Eye (tissue), 1 donor: ENCODE data around the gene ACSM6.
A peak's percentile ranks its signal among the peaks of the same experiment; 100 is the strongest.

Experiments
- DNase-seq: peaks from one replicate; pipeline ENCODE4 v3.0.0-alpha.2; 2015

Gene ACSM6

DNA sequence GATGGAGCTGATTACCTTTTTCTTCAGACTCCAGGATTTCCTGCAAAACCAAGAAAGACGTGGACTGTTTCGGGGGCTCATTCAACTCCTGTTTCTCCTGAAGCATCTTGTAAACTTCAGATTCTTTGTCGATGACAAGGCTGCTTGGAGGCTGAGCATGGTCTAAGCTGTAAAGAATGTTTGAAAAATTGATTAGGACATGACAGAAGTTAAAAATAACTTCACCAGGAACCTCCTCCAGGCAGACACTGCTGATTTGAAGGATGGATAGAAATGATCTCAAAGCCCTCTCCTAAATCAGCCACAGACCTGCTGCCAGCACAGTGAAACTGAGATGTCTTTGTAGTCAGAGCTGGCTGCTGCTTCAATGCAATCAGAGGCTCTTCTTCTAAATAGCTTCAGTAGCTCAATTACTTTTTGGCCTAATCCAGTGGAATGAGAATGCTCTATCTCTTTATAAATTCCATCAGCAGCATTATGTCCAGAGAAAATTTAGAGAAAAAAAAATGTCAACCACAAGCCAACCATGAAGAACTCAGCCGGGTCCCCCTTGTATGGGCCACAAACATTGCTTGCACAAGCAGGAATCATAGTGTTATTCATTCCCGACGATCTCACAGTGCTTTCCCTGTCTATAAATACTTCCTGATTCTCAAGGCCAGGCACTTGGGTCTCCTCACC is 53.3 kb downstream of the ACSM6 start:
- DNase-seq: peak; percentile 21

DNA sequence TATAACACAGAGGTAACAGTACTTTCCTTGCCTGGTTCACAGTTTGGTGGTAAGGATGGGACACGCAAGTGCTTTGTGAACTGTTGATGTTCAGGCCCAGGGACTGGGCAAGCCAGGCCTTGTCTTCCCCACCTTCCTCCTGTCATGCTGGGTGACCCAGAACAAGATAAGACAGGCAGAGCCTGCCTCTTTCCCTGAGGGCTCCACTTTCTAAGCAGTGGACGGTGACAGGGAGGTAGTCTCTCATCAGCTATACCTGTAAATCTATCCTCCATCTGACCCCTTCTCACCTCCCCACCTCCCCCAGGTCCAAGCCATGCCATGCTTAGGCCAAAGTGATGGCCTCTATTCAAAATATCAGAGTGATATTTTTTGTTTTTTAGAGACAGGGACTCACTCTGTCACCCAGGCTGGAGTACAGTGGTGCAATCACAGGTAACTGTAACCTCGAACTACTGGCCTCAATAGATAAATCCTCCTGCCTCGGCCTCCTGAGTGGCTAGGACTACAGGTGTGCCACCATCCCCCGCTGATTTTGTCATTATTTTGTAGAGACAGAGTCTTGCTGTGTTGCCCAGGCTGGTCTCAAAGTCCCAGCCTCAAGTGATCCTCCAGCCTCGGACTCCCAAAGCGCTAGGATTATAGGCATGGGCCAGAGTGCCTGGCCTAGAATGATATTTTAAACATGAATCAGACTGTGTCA is 54.0 kb downstream of the ACSM6 start:
- DNase-seq: no peak

DNA sequence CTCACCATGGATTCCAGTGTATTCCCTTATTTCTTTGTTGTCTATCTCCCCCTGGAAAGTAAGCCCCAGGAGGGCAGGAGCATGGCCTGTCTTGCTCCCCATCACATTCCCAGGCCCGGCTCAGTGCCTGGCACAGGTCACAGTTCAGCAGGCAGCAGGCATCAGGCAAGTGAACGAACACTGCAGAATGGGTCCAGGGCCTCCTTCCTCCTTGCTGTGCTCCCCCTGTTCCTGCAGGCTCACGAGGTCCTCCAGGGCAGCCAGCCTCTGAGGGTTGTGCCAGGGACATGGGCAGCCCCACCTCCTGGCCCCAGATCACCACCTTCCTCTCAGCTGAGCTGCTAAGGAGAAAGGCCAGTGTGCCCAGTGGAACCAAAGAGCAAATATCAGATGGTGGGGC is 55.0 kb downstream of the ACSM6 start:
- DNase-seq: no peak

GRCh38 chr10:95249467-95249866 is 55.4 kb downstream of the ACSM6 start:
- DNase-seq: no peak

- no peak for DNase-seq
These were observed 56.8 kb downstream of the ACSM6 start for GRCh38 chr10:95250856-95251255.

GRCh38 chr10:95253007-95253406 is 59.0 kb downstream of the ACSM6 start:
- no peak for DNase-seq

DNA sequence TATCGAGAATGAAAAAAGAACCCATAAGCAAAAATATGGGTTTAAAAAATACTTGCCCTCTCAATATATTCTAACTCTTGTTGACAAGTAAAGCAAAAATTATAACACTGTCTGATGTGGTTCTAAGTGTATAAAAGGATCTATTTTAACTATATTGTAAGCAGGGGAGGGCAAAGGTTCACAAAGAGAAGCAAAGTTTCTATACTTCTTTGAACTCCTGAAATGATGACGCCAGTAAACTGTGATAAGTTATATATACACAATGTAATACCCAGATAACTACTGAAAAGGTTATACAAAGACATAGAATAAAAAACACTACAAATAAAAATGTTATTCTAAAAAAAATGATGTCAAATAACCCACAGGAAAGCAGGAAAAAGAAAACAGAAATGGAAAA is 59.6 kb downstream of the ACSM6 start:
- DNase-seq: no peak

- DNase-seq: no peak
These were observed 60.6 kb downstream of the ACSM6 start for GRCh38 chr10:95254629-95255028.

- DNase-seq: no peak
These were observed 62.2 kb downstream of the ACSM6 start for GRCh38 chr10:95256268-95256667.

DNA sequence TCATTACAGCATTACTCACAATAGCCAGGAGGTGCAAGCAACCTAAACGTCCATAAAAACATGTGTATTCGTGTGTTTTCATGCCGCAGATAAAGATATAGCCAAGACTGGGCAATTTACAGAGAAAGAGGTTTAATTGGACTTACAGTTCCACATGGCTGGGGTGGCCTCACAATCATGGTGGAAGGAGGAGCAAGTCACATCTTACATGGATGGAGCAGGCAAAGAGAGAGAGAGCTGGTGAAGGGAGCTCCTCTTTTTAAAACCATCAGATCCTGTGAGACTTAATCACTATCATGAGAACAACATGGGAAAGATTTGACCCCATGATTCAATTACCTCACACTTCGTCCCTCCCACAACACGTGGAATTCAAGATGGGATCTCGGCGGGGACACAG is 63.8 kb downstream of the ACSM6 start:
- DNase-seq: no peak

- DNase-seq: peak; percentile 60
These were observed 66.4 kb downstream of the ACSM6 start for GRCh38 chr10:95260397-95260881.

DNA sequence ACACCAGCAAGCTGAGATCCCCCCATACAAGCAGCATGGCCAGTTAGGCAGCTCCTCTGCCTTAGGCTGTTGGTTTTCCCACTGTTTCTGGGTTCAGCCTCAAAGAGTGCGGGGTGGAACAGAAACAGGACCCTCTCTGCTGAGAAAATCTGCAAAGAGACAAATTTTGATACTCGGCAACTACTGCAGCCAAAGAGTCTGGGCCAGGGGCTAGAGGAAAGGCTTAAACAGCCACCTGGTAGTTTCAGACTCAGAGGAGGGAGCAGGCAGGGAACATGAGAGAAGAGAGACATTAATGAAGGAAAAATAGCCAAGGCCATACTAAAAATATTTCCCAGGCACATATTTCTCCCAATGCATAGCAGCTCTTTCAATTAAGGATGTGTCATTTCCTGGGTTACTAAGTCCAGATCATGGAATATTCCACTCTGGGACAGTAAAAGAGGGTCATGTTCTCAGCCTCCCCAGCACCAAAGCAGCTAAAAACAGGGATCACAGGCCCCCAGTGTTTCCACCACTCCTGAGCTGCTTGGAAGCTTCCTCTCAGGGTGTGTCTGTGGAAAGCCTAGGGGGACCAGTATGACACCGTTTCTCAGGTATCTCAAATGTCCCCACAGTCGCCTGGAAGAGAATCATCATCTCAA is 67.0 kb downstream of the ACSM6 start:
- no peak for DNase-seq

DNA sequence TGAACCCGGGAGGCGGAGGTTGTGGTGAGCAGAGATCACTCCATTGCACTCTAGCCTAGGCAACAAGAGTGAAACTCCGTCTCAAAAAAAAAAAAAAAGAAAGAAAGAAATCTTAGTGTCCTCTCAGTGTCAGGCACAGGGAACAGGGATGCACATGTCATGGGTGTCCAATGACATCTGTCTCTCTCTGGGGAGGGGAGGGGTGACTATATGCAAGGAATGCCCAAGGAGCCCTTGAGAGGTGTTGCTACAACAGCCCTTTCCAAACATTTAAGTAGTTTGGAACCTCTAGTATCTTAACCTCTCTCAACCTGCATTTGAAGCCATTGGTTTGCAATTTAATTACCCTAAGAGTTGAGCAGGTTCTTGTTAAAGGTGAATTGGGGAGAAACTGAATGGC is 67.9 kb downstream of the ACSM6 start:
- no peak for DNase-seq

DNA sequence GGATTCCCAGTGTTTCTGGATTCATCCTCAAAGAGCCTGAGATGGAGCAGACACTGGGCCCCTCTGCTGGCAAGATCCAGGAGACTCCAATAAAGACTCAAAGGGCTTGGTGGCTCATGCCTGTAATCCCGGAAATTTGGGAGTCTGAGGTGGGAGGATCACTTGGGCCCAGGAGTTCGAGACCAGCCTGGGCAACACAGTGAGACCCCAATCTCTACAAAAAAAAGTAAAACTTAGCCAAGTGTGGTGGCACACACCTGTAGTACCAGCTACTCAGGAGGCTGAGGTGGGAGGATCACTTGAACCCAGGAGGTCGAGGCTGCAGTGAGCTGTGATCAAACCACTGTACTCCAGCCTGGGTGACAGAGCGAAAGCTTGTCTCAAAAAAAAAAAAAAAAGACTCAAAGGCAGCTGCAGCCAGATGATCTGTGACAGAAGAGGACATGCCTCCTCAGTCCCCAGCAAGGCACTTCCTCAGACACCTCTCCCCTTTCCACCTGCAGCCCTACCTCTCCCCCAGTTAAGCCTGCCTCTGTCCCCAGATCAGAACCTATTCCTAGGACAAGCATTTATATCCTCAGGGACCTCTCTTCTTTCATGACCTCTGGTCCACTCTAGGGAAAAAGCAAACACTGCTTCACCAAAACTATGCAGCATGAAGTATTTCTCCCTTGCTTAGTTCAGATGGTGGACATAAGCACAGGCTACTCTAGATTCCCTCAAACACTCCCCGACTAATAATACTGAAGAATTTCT is 68.9 kb downstream of the ACSM6 start:
- no peak for DNase-seq

GRCh38 chr10:95263864-95264226 is 69.8 kb downstream of the ACSM6 start:
- DNase-seq: no peak

GRCh38 chr10:95264227-95265051 is 70.4 kb downstream of the ACSM6 start:
- DNase-seq: no peak

DNA sequence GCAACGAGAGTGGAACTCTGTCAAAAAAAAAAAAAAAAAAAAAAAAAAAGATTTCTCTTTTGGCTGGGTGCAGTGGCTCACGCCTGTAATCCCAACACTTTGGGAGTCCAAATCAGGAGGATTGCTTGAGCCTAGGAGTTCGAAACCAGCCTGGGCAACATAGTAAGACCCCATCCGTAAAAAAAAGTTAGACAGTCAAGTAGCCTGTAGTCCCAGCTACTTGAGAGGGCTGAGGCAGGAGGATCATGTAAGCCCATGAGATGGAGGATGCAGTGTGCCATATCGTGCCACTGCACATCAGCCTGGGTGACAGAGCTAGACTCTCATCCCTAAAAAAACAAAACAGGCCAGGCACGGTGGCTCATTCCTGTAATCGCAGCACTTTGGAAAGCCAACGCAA is 71.5 kb downstream of the ACSM6 start:
- DNase-seq: no peak

- DNase-seq: peak; percentile 42
These were observed 72.6 kb downstream of the ACSM6 start for GRCh38 chr10:95266674-95267095.

- DNase-seq: no peak
These were observed 73.2 kb downstream of the ACSM6 start for GRCh38 chr10:95267251-95267650.

- DNase-seq: no peak
These were observed 74.4 kb downstream of the ACSM6 start for GRCh38 chr10:95268438-95268837.

DNA sequence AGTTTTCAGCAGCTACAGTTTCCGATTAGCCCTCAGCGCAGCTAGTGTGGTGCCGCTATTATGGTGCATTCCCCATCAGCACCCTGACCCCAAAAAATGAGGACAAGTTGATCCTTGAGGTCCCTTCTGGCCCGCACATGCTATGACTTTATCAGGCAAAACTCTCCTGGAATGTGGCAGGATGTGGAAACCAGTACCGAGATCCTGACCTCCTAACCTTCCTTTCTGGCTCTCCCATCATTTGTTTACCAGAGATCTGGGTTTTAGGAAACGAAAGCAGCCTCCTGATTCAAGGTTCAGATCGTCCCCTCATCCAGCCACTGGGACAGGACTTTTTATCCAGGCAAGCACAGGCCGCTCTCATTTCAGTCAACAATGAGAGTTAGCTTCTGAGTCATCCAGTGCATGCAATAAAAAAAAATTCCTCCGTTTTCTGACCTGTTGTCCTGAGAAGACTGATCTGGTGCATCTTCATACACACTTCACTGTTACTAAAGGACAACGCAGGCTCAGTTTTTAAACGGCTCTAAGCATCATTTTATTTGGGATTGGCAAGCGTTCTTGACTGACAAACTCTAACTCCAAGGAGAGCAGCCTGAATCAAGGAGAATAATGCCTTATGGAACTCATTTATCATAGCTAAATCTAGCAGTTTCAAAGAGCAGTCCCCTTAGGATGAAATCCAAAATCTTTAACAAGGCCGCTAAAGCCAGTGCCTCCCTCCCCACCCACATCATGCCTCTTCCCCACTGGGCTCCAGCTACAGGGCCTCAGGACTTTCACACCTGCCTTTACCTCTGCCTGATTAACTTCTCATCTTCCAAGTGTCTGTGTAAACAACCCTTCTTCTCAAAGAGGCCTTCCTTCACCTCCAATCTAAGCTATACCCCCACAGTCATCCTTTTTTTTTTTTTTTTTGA is 79.6 kb downstream of the ACSM6 start:
- no peak for DNase-seq
